ENCODE results near the gene MED12L.
A peak's percentile ranks its signal among the peaks of the same experiment; 100 is the strongest.

MED12L gene

DNA sequence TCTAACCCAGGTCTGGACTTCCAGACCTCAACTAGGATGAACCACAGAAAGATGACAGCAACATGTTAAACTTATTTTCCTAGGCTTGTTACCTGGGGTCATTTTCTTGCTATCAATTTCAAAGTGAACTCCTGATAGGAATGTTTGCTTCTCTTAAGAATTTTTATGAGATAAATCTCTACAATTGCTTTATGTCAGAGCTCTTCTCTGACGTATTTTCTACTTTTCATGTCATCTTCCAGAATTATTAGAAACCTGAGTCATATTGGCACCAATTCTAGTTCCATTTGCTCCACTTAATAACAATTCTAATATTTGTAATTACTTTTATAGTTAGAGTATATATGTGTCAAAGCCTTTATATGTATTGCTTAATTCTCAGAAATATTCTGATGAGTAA, 377.5 kb downstream of the MED12L start:
- Histone ChIP-seq H2AFZ (ENCODE audit: low read depth) (no peak overlapping the region), H3K4me3 (IDR thresholded peaks at IDR 0.05; ENCODE audit: insufficient read depth, low read depth, low read length) (no peak overlapping the region), H3K4me2 (no peak overlapping the region), H3K27me3 (ENCODE audit: insufficient read depth, low read depth) (no peaks in the 10 kb centered on the region), H4K20me1 (ENCODE audit: insufficient read depth) (no peaks in the 10 kb centered on the region), H3K27ac (no peak overlapping the region), H3K4me1 (ENCODE audit: low read depth, poor library complexity, severe bottlenecking) (no peaks in the 10 kb centered on the region), H3K79me2 (ENCODE audit: insufficient read depth, low read depth) (no peaks in the 10 kb centered on the region), H3K36me3 (ENCODE audit: insufficient read depth) (no peaks in the 10 kb centered on the region), H3K9ac (no peak overlapping the region)
- TF ChIP-seq, protein P1, sequence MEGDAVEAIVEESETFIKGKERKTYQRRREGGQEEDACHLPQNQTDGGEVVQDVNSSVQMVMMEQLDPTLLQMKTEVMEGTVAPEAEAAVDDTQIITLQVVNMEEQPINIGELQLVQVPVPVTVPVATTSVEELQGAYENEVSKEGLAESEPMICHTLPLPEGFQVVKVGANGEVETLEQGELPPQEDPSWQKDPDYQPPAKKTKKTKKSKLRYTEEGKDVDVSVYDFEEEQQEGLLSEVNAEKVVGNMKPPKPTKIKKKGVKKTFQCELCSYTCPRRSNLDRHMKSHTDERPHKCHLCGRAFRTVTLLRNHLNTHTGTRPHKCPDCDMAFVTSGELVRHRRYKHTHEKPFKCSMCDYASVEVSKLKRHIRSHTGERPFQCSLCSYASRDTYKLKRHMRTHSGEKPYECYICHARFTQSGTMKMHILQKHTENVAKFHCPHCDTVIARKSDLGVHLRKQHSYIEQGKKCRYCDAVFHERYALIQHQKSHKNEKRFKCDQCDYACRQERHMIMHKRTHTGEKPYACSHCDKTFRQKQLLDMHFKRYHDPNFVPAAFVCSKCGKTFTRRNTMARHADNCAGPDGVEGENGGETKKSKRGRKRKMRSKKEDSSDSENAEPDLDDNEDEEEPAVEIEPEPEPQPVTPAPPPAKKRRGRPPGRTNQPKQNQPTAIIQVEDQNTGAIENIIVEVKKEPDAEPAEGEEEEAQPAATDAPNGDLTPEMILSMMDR (conservative IDR thresholded peaks at IDR 0.05; ENCODE audit: low read depth, low read length), result no peak

DNA sequence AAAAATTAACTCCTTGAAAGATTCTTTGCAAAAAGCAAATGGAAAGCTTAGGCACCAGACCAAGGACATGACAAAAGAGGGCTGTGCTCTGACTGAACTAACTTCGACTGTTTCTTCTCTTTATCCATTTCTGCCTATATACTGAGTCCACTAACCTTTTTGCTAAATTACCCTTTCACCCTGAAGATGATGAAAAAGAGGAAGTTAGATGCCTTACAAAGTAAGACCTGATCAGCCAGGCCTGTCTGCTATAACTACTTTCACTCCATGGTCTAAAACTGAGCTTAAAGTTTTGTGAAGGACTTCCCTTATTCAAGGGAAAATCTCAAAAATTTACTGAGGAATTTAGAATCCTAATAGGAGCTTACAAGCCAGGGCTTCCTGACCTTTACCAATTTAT, 381.6 kb downstream of the MED12L start:
- no peaks in the 10 kb centered on the region for H3K79me2 ChIP-seq (ENCODE audit: insufficient read depth, low read depth)
- H2AFZ ChIP-seq (ENCODE audit: low read depth), result no peak overlapping the region
- no peaks in the 10 kb centered on the region for H3K27me3 ChIP-seq (ENCODE audit: insufficient read depth, low read depth)
- no peaks in the 10 kb centered on the region for H4K20me1 ChIP-seq (ENCODE audit: insufficient read depth)
- TF ChIP-seq, protein P1 (conservative IDR thresholded peaks at IDR 0.05; ENCODE audit: low read depth, low read length), result no peak
- H3K4me2 ChIP-seq, result no peak overlapping the region
- H3K4me3 ChIP-seq (IDR thresholded peaks at IDR 0.05; ENCODE audit: insufficient read depth, low read depth, low read length), result no peak overlapping the region
- H3K27ac ChIP-seq, result no peak overlapping the region
- H3K4me1 ChIP-seq (ENCODE audit: low read depth, poor library complexity, severe bottlenecking), result no peaks in the 10 kb centered on the region
- no peak overlapping the region for H3K9ac ChIP-seq
- H3K36me3 ChIP-seq (ENCODE audit: insufficient read depth), result no peaks in the 10 kb centered on the region

DNA sequence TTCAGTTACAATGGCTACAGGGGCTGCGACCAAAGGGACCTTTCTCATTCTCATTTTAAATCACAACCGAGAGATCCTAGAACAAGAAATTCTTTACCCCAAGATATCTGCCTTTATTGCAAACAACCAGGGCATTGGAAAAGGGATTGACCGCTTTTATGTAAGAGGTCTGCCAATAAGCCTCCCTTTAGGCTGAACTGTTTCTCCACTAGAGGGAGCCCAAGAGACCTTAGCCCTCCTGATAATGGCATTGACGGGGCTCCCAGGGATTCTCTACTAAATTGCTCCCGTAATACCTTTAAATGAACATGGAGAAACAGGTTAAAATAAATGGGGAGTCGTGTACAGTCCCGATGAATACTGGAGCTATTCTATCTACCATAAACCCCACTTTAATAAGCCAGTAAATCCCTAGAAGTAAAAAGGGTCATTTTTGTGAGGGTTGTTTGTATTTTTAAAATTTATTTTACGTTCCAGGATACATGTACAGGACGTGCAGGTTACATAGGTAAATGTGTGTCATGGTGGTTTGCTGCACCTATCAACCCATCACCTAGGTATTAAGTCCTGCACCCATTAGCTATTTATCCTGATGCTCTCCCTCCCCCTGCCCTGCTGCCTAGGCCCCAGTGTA, 382.9 kb downstream of the MED12L start:
- no peaks in the 10 kb centered on the region for H3K27me3 ChIP-seq (ENCODE audit: insufficient read depth, low read depth)
- H4K20me1 ChIP-seq (ENCODE audit: insufficient read depth), result no peaks in the 10 kb centered on the region
- no peaks in the 10 kb centered on the region for H3K4me1 ChIP-seq (ENCODE audit: low read depth, poor library complexity, severe bottlenecking)
- no peaks in the 10 kb centered on the region for H3K79me2 ChIP-seq (ENCODE audit: insufficient read depth, low read depth)
- no peak overlapping the region for H3K4me3 ChIP-seq (IDR thresholded peaks at IDR 0.05; ENCODE audit: insufficient read depth, low read depth, low read length)
- no peak overlapping the region for H3K4me2 ChIP-seq
- no peak overlapping the region for H3K27ac ChIP-seq
- H2AFZ ChIP-seq (ENCODE audit: low read depth), result no peak overlapping the region
- H3K9ac ChIP-seq, result no peak overlapping the region
- no peaks in the 10 kb centered on the region for H3K36me3 ChIP-seq (ENCODE audit: insufficient read depth)
- TF ChIP-seq, protein P1 (conservative IDR thresholded peaks at IDR 0.05; ENCODE audit: low read depth, low read length), result peak; percentile 94

DNA sequence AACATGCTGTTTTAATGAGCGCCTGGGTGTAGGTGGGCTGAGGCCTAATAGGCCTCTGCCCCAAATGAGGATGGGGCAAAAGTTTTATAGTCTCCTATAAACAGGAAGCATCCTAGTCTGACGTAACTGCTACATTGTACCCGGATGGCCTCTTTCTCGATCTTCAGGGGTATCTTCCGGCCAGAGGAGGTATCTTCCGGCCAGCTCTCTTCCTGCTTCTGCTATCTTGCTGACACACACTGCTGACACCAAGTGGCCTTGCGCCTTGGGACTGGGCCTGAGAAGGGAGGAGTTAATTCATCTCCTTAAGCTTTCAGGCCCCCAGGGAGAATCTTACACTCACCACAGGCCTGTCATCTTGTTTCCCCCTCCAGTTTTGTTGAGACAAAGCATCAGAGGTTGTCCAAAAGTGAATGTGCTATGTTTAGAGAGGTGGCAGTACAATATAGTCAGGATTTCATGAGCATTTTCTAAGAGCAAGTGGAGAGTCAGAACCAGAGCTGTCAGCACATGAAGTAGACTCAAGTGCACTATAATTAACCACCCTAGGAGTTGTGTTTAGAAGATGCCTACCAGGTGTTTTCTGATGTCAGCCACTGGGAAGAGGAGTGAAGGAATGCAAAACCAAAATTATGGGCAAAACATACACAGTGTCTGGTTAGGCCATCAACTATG, 391.0 kb downstream of the MED12L start:
- Histone ChIP-seq H3K4me2 (no peak overlapping the region), H3K9ac (no peak overlapping the region), H4K20me1 (ENCODE audit: insufficient read depth) (no peaks in the 10 kb centered on the region), H3K79me2 (ENCODE audit: insufficient read depth, low read depth) (no peaks in the 10 kb centered on the region), H3K36me3 (ENCODE audit: insufficient read depth) (no peaks in the 10 kb centered on the region), H3K4me3 (IDR thresholded peaks at IDR 0.05; ENCODE audit: insufficient read depth, low read depth, low read length) (no peak overlapping the region), H3K27me3 (ENCODE audit: insufficient read depth, low read depth) (no peaks in the 10 kb centered on the region), H2AFZ (ENCODE audit: low read depth) (no peak overlapping the region), H3K27ac (no peak overlapping the region), H3K4me1 (ENCODE audit: low read depth, poor library complexity, severe bottlenecking) (no peaks in the 10 kb centered on the region)
- TF ChIP-seq, protein P1 (conservative IDR thresholded peaks at IDR 0.05; ENCODE audit: low read depth, low read length), result no peak
